AG10803 (cell line): Measurements from ENCODE around the gene GALNT18.

Experiments
- DNase-seq: peaks from one replicate; pipeline ENCODE4 v3.0.0; 2010; ENCODE audit warnings: low read depth
- H3K4me3 ChIP-seq: 2 replicates; pipeline ENCODE4 v1.5.1; 2011; ENCODE audit warnings: mild to moderate bottlenecking, low read length, control low read depth
- CTCF ChIP-seq: conservative IDR thresholded peaks from 2 replicates; pipeline ENCODE4 v1.5.1; 2011; ENCODE audit warnings: mild to moderate bottlenecking, low read length, control low read depth, inconsistent platforms

The GALNT18 gene

GRCh38 chr11:11480971-11481370 is 140.8 kb downstream of the GALNT18 start:
- H3K4me3 ChIP-seq = no peak overlapping the region
- DNase-seq = no peak
- no peak for TF ChIP-seq CTCF

GRCh38 chr11:11478687-11479086 is 143.1 kb downstream of the GALNT18 start:
- no peak overlapping the region for H3K4me3 ChIP-seq
- no peak for DNase-seq
- no peak for TF ChIP-seq CTCF

- no peak for DNase-seq
- TF ChIP-seq CTCF = no peak
- no peak overlapping the region for H3K4me3 ChIP-seq
Observed at GRCh38 chr11:11477695-11478420, 143.9 kb downstream of the GALNT18 start.

- TF ChIP-seq CTCF = no peak
- H3K4me3 ChIP-seq = no peak overlapping the region
- DNase-seq = no peak
Observed at GRCh38 chr11:11476971-11477645, 144.7 kb downstream of the GALNT18 start.

GRCh38 chr11:11476499-11476898 is 145.3 kb downstream of the GALNT18 start:
- DNase-seq = no peak
- TF ChIP-seq CTCF = no peak
- no peak overlapping the region for H3K4me3 ChIP-seq

- DNase-seq = no peak
- no peak for TF ChIP-seq CTCF
Observed at GRCh38 chr11:11472106-11472505, 149.7 kb downstream of the GALNT18 start.

GRCh38 chr11:11471201-11471600 is 150.6 kb downstream of the GALNT18 start:
- no peak for TF ChIP-seq CTCF
- no peak overlapping the region for H3K4me3 ChIP-seq
- no peak for DNase-seq

More at GRCh38 chr11:11472106-11472505, 149.7 kb downstream of the GALNT18 start:
- no peak overlapping the region for H3K4me3 ChIP-seq
